Right lobe of liver (tissue), 6 donors: Measurements from ENCODE around the gene ASB13. TPM values are rescaled to one million over a fixed set of nuclear protein-coding genes. Genes with fewer than 3 reads are reported as not detected.

Experiments used
- ATAC-seq, 4 donors: fragments of 200-7000 bp; cut with Tn5 transposase; one replicate each; pipeline ENCODE4 v1.9.1; 2020; ENCODE audit warnings: mild to moderate bottlenecking in 4 of 4, moderate library complexity in 4 of 4
- DNase-seq, 3 donors: peaks; one replicate each; pipeline ENCODE4 v3.0.0-alpha.2; 2020
- H3K27ac ChIP-seq, 3 donors: fragments of 200-600 bp; one replicate each; pipeline ENCODE4 v1.8.0; 2022
- H3K27me3 ChIP-seq, 2 donors: fragments of 200-600 bp; one replicate each; pipeline ENCODE4 v1.8.0; 2022
- H3K36me3 ChIP-seq, 4 donors: fragments of 200-600 bp; sonication (generic) in 1 of 4; one replicate each; pipeline versions ENCODE4 v1.5.1 to v1.8.0; 2017 to 2022; ENCODE audit warnings: control low read depth in 1 of 4
- H3K4me1 ChIP-seq, 4 donors: fragments of 200-600 bp; sonication (generic) in 1 of 4; one replicate each; pipeline versions ENCODE4 v1.5.1 to v1.8.0; 2017 to 2022; ENCODE audit warnings: control low read depth in 1 of 4
- H3K4me3 ChIP-seq, 3 donors: fragments of 200-600 bp; one replicate each; pipeline ENCODE4 v1.8.0; 2022
- H3K9me3 ChIP-seq, 4 donors: fragments of 200-600 bp; sonication (generic) in 1 of 4; one replicate each; pipeline versions ENCODE4 v1.5.1 to v1.8.0; 2017 to 2022; ENCODE audit warnings: control low read depth in 1 of 4
- CTCF ChIP-seq, 4 donors: fragments of 200-600 bp in 3 of 4; fragments of 450-650 bp in 1 of 4; IDR thresholded peaks; one replicate each; pipeline versions ENCODE4 v1.5.1 to v1.8.0; 2016 to 2022; ENCODE audit warnings: antibody characterized with exemption in 4 of 4, mild to moderate bottlenecking in 2 of 4
- POLR2A ChIP-seq: fragments of 450-650 bp; IDR thresholded peaks from one replicate; pipeline ENCODE4 v1.6.1; 2017; ENCODE audit warnings: antibody characterized with exemption, mild to moderate bottlenecking
- WGBS: methylation state at CpG from one replicate; pipeline ENCODE4 v1.1.6; 2018; ENCODE audit warnings: low coverage, low lambda C conversion rate; ENCODE audit not compliant: insufficient coverage; ENCODE audit errors: missing lambda C conversion rate; 5-methylcytosine and 5-hydroxymethylcytosine counted together
- intact Hi-C, 2 donors: fragments of 100-400 bp; cut with DNase I; formaldehyde crosslinking; loops; one replicate each; pipeline versions ENCODE4 v1.11.2 to v1.14.1; 2022
- total RNA-seq, 6 experiments: library from RNA; depleted of rRNA in 2 of 6; stranded (reverse); fragments of >200 nt in 2 of 6; fragmentation: NEBNext Ultra II Directional in 3 of 6; extraction: Animal tissue kit (Norgen Biotek cat#: 25700) in 3 of 6; gene quantifications; one replicate each; pipeline versions ENCODE4 v1.1.0 to v1.2.4, GENCODE V29; 2016 to 2023
- donor health status: DM: no; HTN: yes; CAD: no.
- donor health status: DM: no; HTN: no; CAD: no.
- donor health status: DM: no; HTN: no; CAD: no.
- donor health status: DM: no; HTN: yes; CAD: no.
- donor health status: DM: no; HTN: yes; CAD: no.

Gene ASB13
- total RNA-seq, 6 experiments from 2014 or later: 19.7 to 117 (median 64.7) TPM

GRCh38 chr10:5658871-5659618 lies 7.3 kb downstream of the ASB13 start:
- no peaks in the 10 kb centered on the region for H3K27me3 ChIP-seq
- no peaks in the 10 kb centered on the region for H3K36me3 ChIP-seq
- intact Hi-C loops: no loop called here
- no CpG with 5 or more reads among the region's 20 CpGs for WGBS
- no peak for DNase-seq
- no peaks in the 10 kb centered on the region for H3K9me3 ChIP-seq
- TF ChIP-seq CTCF (IDR thresholded peaks at IDR 0.05) (no peak), POLR2A (no peak)
- no peak overlapping the region for H3K4me3 ChIP-seq
- H3K27ac ChIP-seq: peak overlapping the region in 2 of 3 donors; percentile 21 to 81
- peak in 3 of 4 donors; percentile 7 to 15 (median 11) for ATAC-seq
- peaks cover 0 to 78% (median 34%) of the 10 kb centered on the region in 4 donors for H3K4me1 ChIP-seq

GRCh38 chr10:5656737-5657579 lies 9.4 kb downstream of the ASB13 start:
- H3K9me3 ChIP-seq: no peaks in the 10 kb centered on the region
- peaks cover 0 to 89% (median 39%) of the 10 kb centered on the region in 4 donors for H3K4me1 ChIP-seq
- WGBS: 66% methylated on average over 8 of the region's 8 CpGs
- peak in 1 of 3 donors; percentile 7 for DNase-seq
- no peak for TF ChIP-seq POLR2A
- no peak for TF ChIP-seq CTCF (IDR thresholded peaks at IDR 0.05)
- intact Hi-C loops: no loop called here
- no peak for ATAC-seq
- H3K4me3 ChIP-seq: no peak overlapping the region
- H3K36me3 ChIP-seq: no peaks in the 10 kb centered on the region
- H3K27me3 ChIP-seq: no peaks in the 10 kb centered on the region
- H3K27ac ChIP-seq: no peak overlapping the region

- H3K4me3 ChIP-seq: no peak overlapping the region
- ATAC-seq (peak; percentile 5 to 22 (median 8)), DNase-seq (peak in 1 of 3 donors; percentile 71)
- 0% methylated on average over 1 of the region's 3 CpGs for WGBS
- H3K9me3 ChIP-seq: no peaks in the 10 kb centered on the region
- H3K27me3 ChIP-seq: no peaks in the 10 kb centered on the region
- peaks cover 1 to 80% (median 34%) of the 10 kb centered on the region in 4 donors for H3K4me1 ChIP-seq
- intact Hi-C loops: no loop called here
- TF ChIP-seq CTCF (IDR thresholded peaks at IDR 0.05) (no peak), POLR2A (no peak)
- H3K36me3 ChIP-seq: peaks cover 0 to 4% (median 1%) of the 10 kb centered on the region in 4 donors
- peak overlapping the region in 2 of 3 donors; percentile 38 to 43 for H3K27ac ChIP-seq
These were observed 11.3 kb downstream of the ASB13 start for GRCh38 chr10:5655121-5655520.

- Histone ChIP-seq H3K4me1 (peaks cover 0 to 72% (median 30%) of the 10 kb centered on the region in 4 donors), H3K4me3 (no peak overlapping the region), H3K36me3 (peaks cover 0 to 5% (median 1%) of the 10 kb centered on the region in 4 donors), H3K27ac (peak overlapping the region in 2 of 3 donors; percentile 40 to 87), H3K27me3 (no peaks in the 10 kb centered on the region), H3K9me3 (no peaks in the 10 kb centered on the region)
- DNase-seq: peak in 1 of 3 donors; percentile 43
- TF ChIP-seq CTCF (IDR thresholded peaks at IDR 0.05) (no peak), POLR2A (no peak)
- 69% methylated on average over 5 of the region's 10 CpGs for WGBS
- ATAC-seq: no peak
- intact Hi-C loops: no loop called here
These were observed 12.1 kb downstream of the ASB13 start for GRCh38 chr10:5654218-5654755.
